HepG2 (cell line): ENCODE measurements around the gene TEAD4. TPM values are rescaled to one million over a fixed set of nuclear protein-coding genes. Genes with fewer than 3 reads are reported as not detected.
A peak's percentile ranks its signal among the peaks of the same experiment; 100 is the strongest.

Experiments used
- HIVEP1 ChIP-seq: sonication (generic); formaldehyde crosslinking; IDR thresholded peaks from 2 replicates; pipeline ENCODE4 v1.4.0; 2020; ENCODE audit warnings: mild to moderate bottlenecking, missing genetic modification reagents
- HNRNPL ChIP-seq: fragments of 200-400 bp; formaldehyde crosslinking; IDR thresholded peaks from 2 replicates; pipeline ENCODE4 v1.6.1; 2017; ENCODE audit warnings: mild to moderate bottlenecking, low read depth, low read length
- MYC ChIP-seq: sonication (generic); formaldehyde crosslinking; IDR thresholded peaks from 2 replicates; pipeline ENCODE4 v1.9.0; 2021; ENCODE audit warnings: missing genetic modification reagents, borderline replicate concordance
- NONO ChIP-seq, 2 experiments: fragments of 450-650 bp in 1 of 2; sonication (generic) in 1 of 2; formaldehyde crosslinking in 1 of 2; IDR thresholded peaks in 1 of 2; conservative IDR thresholded peaks in 1 of 2; 2 replicates each; pipeline versions ENCODE4 v1.6.1 to v1.8.0; 2017 to 2022; ENCODE audit warnings: mild to moderate bottlenecking in 1 of 2, missing genetic modification reagents in 1 of 2, moderate library complexity in 1 of 2
- NR2F2 ChIP-seq: IDR thresholded peaks from 2 replicates; pipeline ENCODE4 v1.6.1; 2012; ENCODE audit warnings: low read depth, inconsistent platforms, borderline replicate concordance
- PHB2 ChIP-seq: fragments of 450-650 bp; IDR thresholded peaks from 2 replicates; pipeline ENCODE4 v1.6.1; 2018; ENCODE audit not compliant: partially characterized antibody
- RXRB ChIP-seq: IDR thresholded peaks from 2 replicates; pipeline ENCODE4 v1.6.1; 2016; ENCODE audit warnings: borderline replicate concordance, missing genetic modification reagents, missing compliant biosample characterization
- SPEN ChIP-seq: sonication (generic); formaldehyde crosslinking; IDR thresholded peaks from 2 replicates; pipeline ENCODE4 v1.5.1; 2020; ENCODE audit warnings: low read depth, mild to moderate bottlenecking, missing genetic modification reagents
- XRCC5 ChIP-seq: fragments of 200-400 bp; formaldehyde crosslinking; optimal IDR thresholded peaks from 2 replicates; pipeline ENCODE3; 2017; ENCODE audit warnings: mild to moderate bottlenecking, low read length
- ZBTB38 ChIP-seq: sonication (generic); formaldehyde crosslinking; IDR thresholded peaks from 2 replicates; pipeline ENCODE4 v1.5.1; 2020; ENCODE audit warnings: mild to moderate bottlenecking, missing genetic modification reagents
- ZNF124 ChIP-seq: sonication (generic); formaldehyde crosslinking; IDR thresholded peaks from 2 replicates; pipeline ENCODE4 v1.4.0; 2020; ENCODE audit warnings: missing genetic modification reagents
- ZNF614 ChIP-seq: IDR thresholded peaks from 2 replicates; pipeline ENCODE4 v1.6.1; 2018; ENCODE audit warnings: missing biosample characterization, missing genetic modification reagents, inconsistent platforms, borderline replicate concordance
- ZNF674 ChIP-seq: sonication (generic); formaldehyde crosslinking; IDR thresholded peaks from 2 replicates; pipeline ENCODE4 v1.5.0; 2020; ENCODE audit warnings: low read depth, mild to moderate bottlenecking, missing genetic modification reagents
- polyA plus RNA-seq, 8 experiments: library from polyadenylated mRNA; depleted of rRNA in 3 of 8; stranded (reverse) in 7 of 8; unstranded in 1 of 8; fragments of >200 nt; fragmentation: Illumina TruSeq in 4 of 8; extraction: Trizol in 4 of 8; gene quantifications; 2 replicates each; pipeline versions ENCODE4 v1.2.1 to v1.2.3, GENCODE V29; 2011 to 2016; ENCODE audit warnings: low read depth in 4 of 8, missing spikeins in 1 of 8, mixed read lengths in 1 of 8; ENCODE audit not compliant: insufficient read depth in 1 of 8
- total RNA-seq, 5 experiments: library from RNA; depleted of rRNA; stranded (reverse); fragments of >200 nt; fragmentation: Illumina TruSeq; extraction: Trizol; gene quantifications; 2 replicates each; pipeline ENCODE4 v1.2.3, GENCODE V29; 2016; ENCODE audit warnings: low read depth in 1 of 5
- TF ChIP-seq, protein P1 (sequence below): sonication (generic); formaldehyde crosslinking; IDR thresholded peaks from 2 replicates; pipeline ENCODE4 v1.4.0; 2020; ENCODE audit warnings: missing genetic modification reagents
- TF ChIP-seq, protein P2 (sequence below): sonication (generic); formaldehyde crosslinking; conservative IDR thresholded peaks from 2 replicates; pipeline ENCODE4 v1.4.0; 2020; ENCODE audit warnings: missing genetic modification reagents
- TF ChIP-seq, protein P3 (sequence below): sonication (generic); formaldehyde crosslinking; IDR thresholded peaks from 2 replicates; pipeline ENCODE4 v1.4.0; 2020; ENCODE audit warnings: missing genetic modification reagents
- TF ChIP-seq, protein P4 (sequence below): IDR thresholded peaks from 2 replicates; pipeline ENCODE4 v1.6.1; 2016; ENCODE audit warnings: mild to moderate bottlenecking
- TF ChIP-seq, protein P5 (sequence below): sonication (generic); formaldehyde crosslinking; IDR thresholded peaks from 2 replicates; pipeline ENCODE4 v1.4.0; 2020; ENCODE audit warnings: missing genetic modification reagents, borderline replicate concordance
- TF ChIP-seq, protein P6 (sequence below): sonication (generic); formaldehyde crosslinking; IDR thresholded peaks from 2 replicates; pipeline ENCODE4 v1.8.0; 2023; ENCODE audit warnings: mild to moderate bottlenecking, missing genetic modification reagents

TEAD4 gene
- total and polyA plus RNA-seq, 2 of the 13 experiments (the other 11 are each of a cell fraction or from before 2014, with no cell fraction given), result 45.0 to 69.4 TPM

DNA sequence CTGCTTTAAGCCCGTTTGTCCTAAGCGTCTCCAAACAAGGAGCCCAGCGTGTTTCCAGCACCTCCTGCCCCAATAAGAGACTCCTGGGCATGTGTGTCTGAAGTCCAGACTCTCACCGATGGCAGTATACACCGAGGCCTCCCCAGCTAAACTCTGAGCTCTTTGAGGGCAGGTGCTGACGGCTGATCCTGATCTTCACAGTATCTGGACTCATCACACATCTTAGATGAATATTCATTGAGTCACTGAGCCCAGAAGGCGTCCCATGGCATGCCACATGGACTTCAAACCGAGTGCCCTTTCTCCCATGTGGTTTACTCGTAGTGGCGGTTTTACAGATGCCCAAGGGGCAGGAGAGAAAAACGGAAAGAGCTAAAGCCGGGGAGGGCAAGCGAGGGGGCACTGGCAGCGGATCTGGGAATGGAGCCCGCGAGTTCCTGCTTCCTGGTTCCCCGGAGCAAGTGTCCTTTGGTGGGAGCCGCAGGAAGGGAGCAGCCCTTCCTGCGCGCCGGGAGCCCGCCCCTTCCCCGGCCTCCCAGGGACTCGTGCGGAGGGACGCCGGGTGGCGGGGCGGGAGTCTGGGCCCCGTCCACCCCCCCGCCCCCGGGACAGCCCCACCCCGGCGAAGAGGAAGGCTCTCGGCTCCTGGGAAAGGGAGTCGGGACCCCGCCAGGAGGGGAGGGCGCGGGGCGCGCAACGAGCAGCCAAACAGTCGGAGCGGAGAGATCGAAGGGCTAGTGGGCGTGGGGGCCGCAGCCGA is 585 bp upstream of the TEAD4 start (continued):
- TF ChIP-seq, protein P1, sequence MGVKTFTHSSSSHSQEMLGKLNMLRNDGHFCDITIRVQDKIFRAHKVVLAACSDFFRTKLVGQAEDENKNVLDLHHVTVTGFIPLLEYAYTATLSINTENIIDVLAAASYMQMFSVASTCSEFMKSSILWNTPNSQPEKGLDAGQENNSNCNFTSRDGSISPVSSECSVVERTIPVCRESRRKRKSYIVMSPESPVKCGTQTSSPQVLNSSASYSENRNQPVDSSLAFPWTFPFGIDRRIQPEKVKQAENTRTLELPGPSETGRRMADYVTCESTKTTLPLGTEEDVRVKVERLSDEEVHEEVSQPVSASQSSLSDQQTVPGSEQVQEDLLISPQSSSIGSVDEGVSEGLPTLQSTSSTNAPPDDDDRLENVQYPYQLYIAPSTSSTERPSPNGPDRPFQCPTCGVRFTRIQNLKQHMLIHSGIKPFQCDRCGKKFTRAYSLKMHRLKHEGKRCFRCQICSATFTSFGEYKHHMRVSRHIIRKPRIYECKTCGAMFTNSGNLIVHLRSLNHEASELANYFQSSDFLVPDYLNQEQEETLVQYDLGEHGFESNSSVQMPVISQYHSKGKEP, result no peak
- TF ChIP-seq ZBTB38 (CRISPR knock-in tag) (no peak), MYC (CRISPR knock-in tag) (peak; percentile 64; the same call in 1 of the 2 replicates), HIVEP1 (CRISPR knock-in tag) (no peak), ZNF674 (CRISPR knock-in tag) (no peak), SPEN (no peak), NONO (IDR thresholded peaks at IDR 0.05) (no peak), NONO (CRISPR knock-in tag; conservative IDR thresholded peaks at IDR 0.05) (no peak; the same call in 1 of the 2 replicates), PHB2 (no peak), XRCC5 (peak; percentile 49), ZNF614 (CRISPR knock-in tag) (0 out of 2 replicates have a peak, but pooled peaks have one; percentile 31), HNRNPL (peak; percentile 94), ZNF124 (CRISPR knock-in tag) (0 out of 2 replicates have a peak, but pooled peaks have one; percentile 54), NR2F2 (no peak), RXRB (CRISPR knock-in tag) (no peak)
- TF ChIP-seq, protein P2, sequence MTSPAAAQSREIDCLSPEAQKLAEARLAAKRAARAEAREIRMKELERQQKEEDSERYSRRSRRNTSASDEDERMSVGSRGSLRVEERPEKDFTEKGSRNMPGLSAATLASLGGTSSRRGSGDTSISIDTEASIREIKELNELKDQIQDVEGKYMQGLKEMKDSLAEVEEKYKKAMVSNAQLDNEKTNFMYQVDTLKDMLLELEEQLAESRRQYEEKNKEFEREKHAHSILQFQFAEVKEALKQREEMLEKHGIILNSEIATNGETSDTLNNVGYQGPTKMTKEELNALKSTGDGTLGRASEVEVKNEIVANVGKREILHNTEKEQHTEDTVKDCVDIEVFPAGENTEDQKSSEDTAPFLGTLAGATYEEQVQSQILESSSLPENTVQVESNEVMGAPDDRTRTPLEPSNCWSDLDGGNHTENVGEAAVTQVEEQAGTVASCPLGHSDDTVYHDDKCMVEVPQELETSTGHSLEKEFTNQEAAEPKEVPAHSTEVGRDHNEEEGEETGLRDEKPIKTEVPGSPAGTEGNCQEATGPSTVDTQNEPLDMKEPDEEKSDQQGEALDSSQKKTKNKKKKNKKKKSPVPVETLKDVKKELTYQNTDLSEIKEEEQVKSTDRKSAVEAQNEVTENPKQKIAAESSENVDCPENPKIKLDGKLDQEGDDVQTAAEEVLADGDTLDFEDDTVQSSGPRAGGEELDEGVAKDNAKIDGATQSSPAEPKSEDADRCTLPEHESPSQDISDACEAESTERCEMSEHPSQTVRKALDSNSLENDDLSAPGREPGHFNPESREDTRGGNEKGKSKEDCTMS (CRISPR knock-in tag), result no peak
- TF ChIP-seq, protein P3, sequence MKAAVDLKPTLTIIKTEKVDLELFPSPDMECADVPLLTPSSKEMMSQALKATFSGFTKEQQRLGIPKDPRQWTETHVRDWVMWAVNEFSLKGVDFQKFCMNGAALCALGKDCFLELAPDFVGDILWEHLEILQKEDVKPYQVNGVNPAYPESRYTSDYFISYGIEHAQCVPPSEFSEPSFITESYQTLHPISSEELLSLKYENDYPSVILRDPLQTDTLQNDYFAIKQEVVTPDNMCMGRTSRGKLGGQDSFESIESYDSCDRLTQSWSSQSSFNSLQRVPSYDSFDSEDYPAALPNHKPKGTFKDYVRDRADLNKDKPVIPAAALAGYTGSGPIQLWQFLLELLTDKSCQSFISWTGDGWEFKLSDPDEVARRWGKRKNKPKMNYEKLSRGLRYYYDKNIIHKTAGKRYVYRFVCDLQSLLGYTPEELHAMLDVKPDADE, result no peak
- TF ChIP-seq, protein P4, sequence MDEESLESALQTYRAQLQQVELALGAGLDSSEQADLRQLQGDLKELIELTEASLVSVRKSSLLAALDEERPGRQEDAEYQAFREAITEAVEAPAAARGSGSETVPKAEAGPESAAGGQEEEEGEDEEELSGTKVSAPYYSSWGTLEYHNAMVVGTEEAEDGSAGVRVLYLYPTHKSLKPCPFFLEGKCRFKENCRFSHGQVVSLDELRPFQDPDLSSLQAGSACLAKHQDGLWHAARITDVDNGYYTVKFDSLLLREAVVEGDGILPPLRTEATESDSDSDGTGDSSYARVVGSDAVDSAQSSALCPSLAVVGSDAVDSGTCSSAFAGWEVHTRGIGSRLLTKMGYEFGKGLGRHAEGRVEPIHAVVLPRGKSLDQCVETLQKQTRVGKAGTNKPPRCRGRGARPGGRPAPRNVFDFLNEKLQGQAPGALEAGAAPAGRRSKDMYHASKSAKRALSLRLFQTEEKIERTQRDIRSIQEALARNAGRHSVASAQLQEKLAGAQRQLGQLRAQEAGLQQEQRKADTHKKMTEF (CRISPR knock-in tag), result peak; percentile 13; the same call in 1 of the 2 replicates
- TF ChIP-seq, protein P5, sequence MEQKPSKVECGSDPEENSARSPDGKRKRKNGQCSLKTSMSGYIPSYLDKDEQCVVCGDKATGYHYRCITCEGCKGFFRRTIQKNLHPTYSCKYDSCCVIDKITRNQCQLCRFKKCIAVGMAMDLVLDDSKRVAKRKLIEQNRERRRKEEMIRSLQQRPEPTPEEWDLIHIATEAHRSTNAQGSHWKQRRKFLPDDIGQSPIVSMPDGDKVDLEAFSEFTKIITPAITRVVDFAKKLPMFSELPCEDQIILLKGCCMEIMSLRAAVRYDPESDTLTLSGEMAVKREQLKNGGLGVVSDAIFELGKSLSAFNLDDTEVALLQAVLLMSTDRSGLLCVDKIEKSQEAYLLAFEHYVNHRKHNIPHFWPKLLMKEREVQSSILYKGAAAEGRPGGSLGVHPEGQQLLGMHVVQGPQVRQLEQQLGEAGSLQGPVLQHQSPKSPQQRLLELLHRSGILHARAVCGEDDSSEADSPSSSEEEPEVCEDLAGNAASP (CRISPR knock-in tag), result 0 out of 2 replicates have a peak, but pooled peaks have one; percentile 53
- TF ChIP-seq, protein P6, sequence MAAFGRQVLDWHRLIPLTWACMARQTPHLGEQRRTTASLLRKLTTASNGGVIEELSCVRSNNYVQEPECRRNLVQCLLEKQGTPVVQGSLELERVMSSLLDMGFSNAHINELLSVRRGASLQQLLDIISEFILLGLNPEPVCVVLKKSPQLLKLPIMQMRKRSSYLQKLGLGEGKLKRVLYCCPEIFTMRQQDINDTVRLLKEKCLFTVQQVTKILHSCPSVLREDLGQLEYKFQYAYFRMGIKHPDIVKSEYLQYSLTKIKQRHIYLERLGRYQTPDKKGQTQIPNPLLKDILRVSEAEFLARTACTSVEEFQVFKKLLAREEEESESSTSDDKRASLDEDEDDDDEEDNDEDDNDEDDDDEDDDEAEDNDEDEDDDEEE (CRISPR knock-in tag), result 0 out of 2 replicates have a peak, but pooled peaks have one; percentile 71
